ENCODE data around the gene RPS6KA5. TPM values are rescaled to one million over a fixed set of nuclear protein-coding genes. Genes with fewer than 3 reads are reported as not detected.

Gene RPS6KA5
- total RNA-seq, 1 experiment from 2014 or later = 3.8 TPM

- no peak overlapping the region for H3K56ac ChIP-seq (ENCODE audit: insufficient read length, low read depth, low read length)
- H2BK5ac ChIP-seq (ENCODE audit: insufficient read length, low read length) = no peak overlapping the region
- H2BK120ac ChIP-seq (ENCODE audit: low read depth, low read length, poor library complexity, severe bottlenecking) = no peak overlapping the region
- Mint-ChIP-seq H3K4me1 (peaks cover 6 to 10% of the 10 kb centered on the region in 2 experiments), H3K27me3 (ENCODE audit: low read depth) (0 out of 2 replicates have a peak, but pooled peaks cover 1% of the 10 kb centered on the region), H3K27ac (no peak overlapping the region), H3K9me3 (peaks cover 5 to 8% of the 10 kb centered on the region in 2 experiments), H3K4me3 (no peak overlapping the region), H3K36me3 (ENCODE audit: insufficient read depth in 1 of 3, low read depth in 3 of 3) (peaks cover 0 to 15% (median 4%) of the 10 kb centered on the region in 3 experiments; a peak in 6 of 7 replicates)
- no peak overlapping the region for H3K14ac ChIP-seq (ENCODE audit: insufficient read depth, low read length)
- no peak overlapping the region for H2AFZ ChIP-seq (ENCODE audit: low read length)
- H3K23ac ChIP-seq (ENCODE audit: insufficient read length, low read depth, low read length) = no peak overlapping the region
- no peaks in the 10 kb centered on the region for H3K79me1 ChIP-seq (ENCODE audit: insufficient read depth, low read depth, low read length, poor library complexity, severe bottlenecking)
- H3T11ph ChIP-seq (ENCODE audit: low read length) = no peak overlapping the region
- no peak overlapping the region for H4K5ac ChIP-seq (ENCODE audit: insufficient read length, low read depth, low read length)
- no peak overlapping the region for H3K4ac ChIP-seq (ENCODE audit: low read depth, low read length)
- DNase-seq = no peak
- no peaks in the 10 kb centered on the region for H3K79me2 ChIP-seq (ENCODE audit: insufficient read depth, low read length)
- H3K9ac ChIP-seq (ENCODE audit: extremely low read depth, insufficient read length, low read length) = no peak overlapping the region
- no peak overlapping the region for H3K18ac ChIP-seq (ENCODE audit: insufficient read length, low read depth, low read length)
- no peak overlapping the region for H4K8ac ChIP-seq (replicated peaks; ENCODE audit: insufficient read length, low read depth, low read length)
- no peaks in the 10 kb centered on the region for H3K27me3 ChIP-seq (ENCODE audit: insufficient read depth, low read length)
- TF ChIP-seq CTCF (conservative IDR thresholded peaks at IDR 0.05) = no peak
- H3K23me2 ChIP-seq (ENCODE audit: insufficient read length, low read depth, low read length, poor library complexity, severe bottlenecking) = no peaks in the 10 kb centered on the region
- H3K4me2 ChIP-seq (ENCODE audit: insufficient read depth, insufficient read length, low read length) = no peak overlapping the region
- H3K9me3 ChIP-seq (ENCODE audit: control insufficient read depth, low read depth, low read length) = no peaks in the 10 kb centered on the region
- H4K20me1 ChIP-seq (ENCODE audit: control insufficient read depth, insufficient read depth, insufficient read length) = no peaks in the 10 kb centered on the region
- no peak overlapping the region for H2AK5ac ChIP-seq (ENCODE audit: insufficient read length, low read length)
- no peak overlapping the region for H4K91ac ChIP-seq (ENCODE audit: insufficient read length, low read depth, low read length)
- no peaks in the 10 kb centered on the region for H3K4me1 ChIP-seq (ENCODE audit: insufficient read depth, low read length)
- H2BK20ac ChIP-seq (ENCODE audit: low read depth, low read length, poor library complexity, severe bottlenecking) = no peak overlapping the region
- H2BK12ac ChIP-seq (ENCODE audit: insufficient read length, low read depth, low read length) = no peak overlapping the region
- no peak overlapping the region for H2BK15ac ChIP-seq (ENCODE audit: low read depth, low read length)
- H3K27ac ChIP-seq (ENCODE audit: insufficient read length, low read depth, low read length) = no peak overlapping the region
- 100% methylated on average over 1 of the region's 2 CpGs for WGBS (ENCODE audit: extremely low coverage, insufficient read length, low lambda C conversion rate)
Measured at GRCh38 chr14:90880282-90880681, 180.2 kb downstream of the RPS6KA5 start.
